Endothelial cell (in vitro differentiated cells): Measurements from ENCODE around the gene FBLN5. TPM values are rescaled to one million over a fixed set of nuclear protein-coding genes. Genes with fewer than 3 reads are reported as not detected.
"Not testable (repeated sequence)": the region's sequence is repeated elsewhere in the genome, so short reads cannot be mapped to it uniquely, and the experiment has no call there.

Experiments used
- DNase-seq: peaks from one replicate; pipeline ENCODE4 v3.0.0; 2021; ENCODE audit warnings: low spot score
- H3K27ac Mint-ChIP-seq: one replicate; pipeline ENCODE4 v1.8.0; 2021; ENCODE audit warnings: mixed read lengths, inconsistent platforms; ENCODE audit not compliant: unreplicated experiment
- H3K27me3 Mint-ChIP-seq: one replicate; pipeline ENCODE4 v1.8.0; 2021; ENCODE audit warnings: mild to moderate bottlenecking, moderate library complexity, mixed read lengths, inconsistent platforms; ENCODE audit not compliant: unreplicated experiment
- H3K36me3 Mint-ChIP-seq: one replicate; pipeline ENCODE4 v1.8.0; 2021; ENCODE audit warnings: mild to moderate bottlenecking, low read depth, mixed read lengths, inconsistent platforms; ENCODE audit not compliant: unreplicated experiment
- H3K4me1 Mint-ChIP-seq: one replicate; pipeline ENCODE4 v1.8.0; 2021; ENCODE audit warnings: mild to moderate bottlenecking, mixed read lengths, inconsistent platforms; ENCODE audit not compliant: unreplicated experiment
- H3K4me3 Mint-ChIP-seq: one replicate; pipeline ENCODE4 v1.8.0; 2021; ENCODE audit warnings: mild to moderate bottlenecking, mixed read lengths, inconsistent platforms; ENCODE audit not compliant: unreplicated experiment
- H3K9me3 Mint-ChIP-seq: one replicate; pipeline ENCODE4 v1.8.0; 2021; ENCODE audit warnings: mixed read lengths, inconsistent platforms; ENCODE audit not compliant: unreplicated experiment
- CTCF ChIP-seq: fragments of 200-600 bp; sonication (generic); IDR thresholded peaks from one replicate; pipeline ENCODE4 v1.5.0; 2021; ENCODE audit warnings: antibody characterized with exemption; ENCODE audit not compliant: unreplicated experiment
- total RNA-seq: library from RNA; stranded (reverse); fragmentation: NEBNext Ultra II Directional; extraction: Animal tissue kit (Norgen Biotek cat#: 25700); gene quantifications from one replicate; pipeline ENCODE4 v1.2.1, GENCODE V29; 2021; ENCODE audit not compliant: unreplicated experiment

The FBLN5 gene
- total RNA-seq, 1 donor from 2014 or later: 0.26 TPM

- Mint-ChIP-seq H3K27me3 (no peaks in the 10 kb centered on the region), H3K36me3 (no peaks in the 10 kb centered on the region), H3K4me3 (no peak overlapping the region), H3K27ac (no peak overlapping the region), H3K4me1 (peaks cover 20% of the 10 kb centered on the region), H3K9me3 (no peaks in the 10 kb centered on the region)
- TF ChIP-seq CTCF: no peak
- no peak for DNase-seq
Observed at GRCh38 chr14:91872517-91873470, 74.7 kb downstream of the FBLN5 start.

GRCh38 chr14:91872011-91872501 is 75.4 kb downstream of the FBLN5 start:
- no peaks in the 10 kb centered on the region for H3K9me3 Mint-ChIP-seq
- H3K36me3 Mint-ChIP-seq: no peaks in the 10 kb centered on the region
- H3K4me1 Mint-ChIP-seq: peaks cover 20% of the 10 kb centered on the region
- H3K27me3 Mint-ChIP-seq: no peaks in the 10 kb centered on the region
- no peak for DNase-seq
- no peak for TF ChIP-seq CTCF
- H3K27ac Mint-ChIP-seq: no peak overlapping the region
- H3K4me3 Mint-ChIP-seq: no peak overlapping the region

- peaks cover 20% of the 10 kb centered on the region for H3K4me1 Mint-ChIP-seq
- not testable (repeated sequence) for DNase-seq, H3K36me3 Mint-ChIP-seq, H3K4me3 Mint-ChIP-seq, H3K27ac Mint-ChIP-seq, H3K9me3 Mint-ChIP-seq, H3K27me3 Mint-ChIP-seq
Observed at GRCh38 chr14:91871401-91871800, 76.1 kb downstream of the FBLN5 start.

GRCh38 chr14:91870890-91871289 is 76.6 kb downstream of the FBLN5 start:
- Mint-ChIP-seq H3K4me1 (peaks cover 20% of the 10 kb centered on the region), H3K4me3 (no peak overlapping the region), H3K9me3 (no peaks in the 10 kb centered on the region), H3K36me3 (no peaks in the 10 kb centered on the region), H3K27me3 (no peaks in the 10 kb centered on the region), H3K27ac (no peak overlapping the region)
- TF ChIP-seq CTCF: no peak
- no peak for DNase-seq

GRCh38 chr14:91870001-91870400 is 77.5 kb downstream of the FBLN5 start:
- no peak overlapping the region for H3K27ac Mint-ChIP-seq
- H3K9me3 Mint-ChIP-seq: no peaks in the 10 kb centered on the region
- DNase-seq: no peak
- no peaks in the 10 kb centered on the region for H3K36me3 Mint-ChIP-seq
- peaks cover 20% of the 10 kb centered on the region for H3K4me1 Mint-ChIP-seq
- no peak for TF ChIP-seq CTCF
- H3K27me3 Mint-ChIP-seq: no peaks in the 10 kb centered on the region
- H3K4me3 Mint-ChIP-seq: no peak overlapping the region
